Thyroid gland (tissue), 4 donors: ENCODE measurements around the gene RPTOR.

Source experiments
- POLR2A ChIP-seq, 2 donors: fragments of 450-650 bp; IDR thresholded peaks; one replicate each; pipeline ENCODE4 v1.6.1; 2017; ENCODE audit warnings: antibody characterized with exemption in 2 of 2, mild to moderate bottlenecking in 2 of 2, moderate library complexity in 1 of 2
- TF ChIP-seq, protein P1 (sequence below), 6 experiments: fragments of 200-600 bp in 3 of 6; fragments of 450-650 bp in 3 of 6; sonication (generic) in 3 of 6; IDR thresholded peaks; one replicate each; pipeline ENCODE4 v1.5.1; 2016 to 2019; ENCODE audit warnings: antibody characterized with exemption in 6 of 6, mild to moderate bottlenecking in 2 of 6, inconsistent platforms in 1 of 6, moderate library complexity in 1 of 6

DNA sequence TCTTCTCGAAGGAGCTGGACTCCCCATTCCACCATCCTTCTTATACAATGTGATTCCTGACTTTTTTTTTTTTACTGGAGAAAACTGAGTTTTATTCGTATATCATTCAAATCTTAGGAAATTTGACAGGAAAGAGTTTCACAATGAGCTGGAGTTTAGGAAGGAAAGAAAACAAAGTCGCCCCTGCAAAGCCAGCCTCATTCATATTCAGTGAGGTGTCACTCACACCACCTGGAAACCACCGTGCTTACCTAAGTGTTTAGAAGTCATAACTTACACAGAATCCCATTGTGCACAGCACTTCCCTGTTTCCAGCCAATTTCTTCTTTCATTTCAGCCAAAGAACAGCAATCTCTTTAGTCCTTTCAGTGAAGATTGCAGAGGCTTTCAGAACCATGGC, 356.7 kb downstream of the RPTOR start:
- TF ChIP-seq, protein P1, sequence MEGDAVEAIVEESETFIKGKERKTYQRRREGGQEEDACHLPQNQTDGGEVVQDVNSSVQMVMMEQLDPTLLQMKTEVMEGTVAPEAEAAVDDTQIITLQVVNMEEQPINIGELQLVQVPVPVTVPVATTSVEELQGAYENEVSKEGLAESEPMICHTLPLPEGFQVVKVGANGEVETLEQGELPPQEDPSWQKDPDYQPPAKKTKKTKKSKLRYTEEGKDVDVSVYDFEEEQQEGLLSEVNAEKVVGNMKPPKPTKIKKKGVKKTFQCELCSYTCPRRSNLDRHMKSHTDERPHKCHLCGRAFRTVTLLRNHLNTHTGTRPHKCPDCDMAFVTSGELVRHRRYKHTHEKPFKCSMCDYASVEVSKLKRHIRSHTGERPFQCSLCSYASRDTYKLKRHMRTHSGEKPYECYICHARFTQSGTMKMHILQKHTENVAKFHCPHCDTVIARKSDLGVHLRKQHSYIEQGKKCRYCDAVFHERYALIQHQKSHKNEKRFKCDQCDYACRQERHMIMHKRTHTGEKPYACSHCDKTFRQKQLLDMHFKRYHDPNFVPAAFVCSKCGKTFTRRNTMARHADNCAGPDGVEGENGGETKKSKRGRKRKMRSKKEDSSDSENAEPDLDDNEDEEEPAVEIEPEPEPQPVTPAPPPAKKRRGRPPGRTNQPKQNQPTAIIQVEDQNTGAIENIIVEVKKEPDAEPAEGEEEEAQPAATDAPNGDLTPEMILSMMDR (IDR thresholded peaks at IDR 0.05), result no peak
- no peak for TF ChIP-seq POLR2A (IDR thresholded peaks at IDR 0.05)
